Upper lobe of left lung (tissue), 4 donors: ENCODE measurements around the gene PLBD2.

Source experiments
- CTCF ChIP-seq, 6 experiments: fragments of 450-650 bp in 4 of 6; fragments of 200-600 bp in 2 of 6; sonication (generic) in 2 of 6; IDR thresholded peaks; one replicate each; pipeline ENCODE4 v1.5.1; 2016 to 2019; ENCODE audit warnings: antibody characterized with exemption in 6 of 6
- POLR2A ChIP-seq, 4 donors: fragments of 450-650 bp; IDR thresholded peaks; one replicate each; pipeline ENCODE4 v1.5.1; 2016 to 2017; ENCODE audit warnings: antibody characterized with exemption in 4 of 4, mild to moderate bottlenecking in 2 of 4
- POLR2AphosphoS5 ChIP-seq, 2 donors: sonication (generic); formaldehyde crosslinking; IDR thresholded peaks; one replicate each; pipeline ENCODE4 v1.5.1; 2017; ENCODE audit warnings: antibody characterized with exemption in 2 of 2

GRCh38 chr12:113345318-113345717 is 13.1 kb upstream of the PLBD2 start:
- no peak for TF ChIP-seq CTCF (IDR thresholded peaks at IDR 0.05)
- TF ChIP-seq POLR2A (IDR thresholded peaks at IDR 0.05) = no peak
- TF ChIP-seq POLR2AphosphoS5 (IDR thresholded peaks at IDR 0.05) = no peak
